Midbrain (tissue), 1 donor: ENCODE data around the gene PTPRG.

Experiments
- DNase-seq: peaks from one replicate; lab custom pipeline; 2025; lab: John Stamatoyannopoulos, UW

The PTPRG gene

DNA sequence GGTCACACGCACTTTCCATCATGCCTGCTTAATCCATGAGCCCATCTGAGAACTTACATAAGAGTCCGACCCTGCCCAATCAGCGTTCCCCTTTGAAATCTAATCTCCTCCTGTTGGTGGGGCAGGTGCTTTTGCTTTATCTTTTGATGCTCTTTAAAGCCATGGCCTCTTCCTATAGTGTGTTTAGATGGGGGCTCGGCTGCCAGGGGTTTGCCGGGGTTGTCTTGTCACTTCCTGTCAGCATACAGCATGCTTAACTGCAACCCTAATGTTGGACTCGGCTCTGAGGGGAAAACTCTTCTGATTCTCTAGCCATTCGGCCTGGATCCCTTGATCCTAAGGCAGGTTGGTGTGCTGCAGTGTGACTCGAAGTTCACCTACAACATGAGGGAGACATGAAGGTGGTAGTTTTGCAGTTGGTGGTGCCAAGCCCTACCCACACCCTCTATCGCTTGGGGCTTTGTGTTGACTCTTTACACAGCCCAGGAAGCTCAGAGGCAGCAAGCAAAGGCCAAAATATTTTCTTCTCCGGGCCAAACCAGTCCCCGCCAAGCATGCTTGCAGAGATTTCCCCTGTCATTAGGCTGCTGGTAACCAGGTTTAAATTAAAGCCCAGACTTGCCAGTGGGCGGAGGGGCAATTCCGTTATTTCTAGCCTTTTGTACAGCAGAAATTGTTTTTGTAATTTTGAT is 593.2 kb downstream of the PTPRG start:
- DNase-seq, result no peak

DNA sequence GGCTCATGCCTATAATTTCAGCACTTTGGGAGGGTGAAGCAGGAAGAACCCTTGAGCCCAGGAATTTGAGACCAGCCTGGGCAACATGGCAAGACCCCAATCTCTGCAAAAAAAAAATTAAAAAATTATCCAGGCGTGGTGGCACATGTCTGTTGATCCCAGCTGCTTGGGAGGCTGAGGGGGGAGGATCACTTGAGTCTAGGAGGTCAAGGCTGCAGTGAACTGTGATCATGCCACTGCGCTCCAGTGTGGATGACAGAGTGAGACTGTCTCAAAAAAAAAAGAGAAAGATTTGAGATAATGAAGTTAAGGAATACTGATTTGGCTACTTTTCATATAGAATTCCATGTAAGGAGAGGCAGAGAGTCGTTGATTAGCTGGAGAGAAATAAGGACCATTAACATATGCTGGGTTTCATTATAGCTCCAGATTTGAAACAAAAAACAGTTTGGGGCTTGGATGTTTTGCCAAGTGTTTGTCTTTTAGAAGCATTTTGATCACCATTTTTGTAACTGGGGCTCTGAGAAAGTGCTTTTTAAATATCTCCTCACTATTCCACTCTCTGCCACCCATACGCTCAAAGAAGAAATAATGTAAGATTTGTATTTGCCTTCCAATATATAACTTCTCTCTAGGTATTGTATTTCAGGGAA is 597.8 kb downstream of the PTPRG start:
- no peak for DNase-seq

DNA sequence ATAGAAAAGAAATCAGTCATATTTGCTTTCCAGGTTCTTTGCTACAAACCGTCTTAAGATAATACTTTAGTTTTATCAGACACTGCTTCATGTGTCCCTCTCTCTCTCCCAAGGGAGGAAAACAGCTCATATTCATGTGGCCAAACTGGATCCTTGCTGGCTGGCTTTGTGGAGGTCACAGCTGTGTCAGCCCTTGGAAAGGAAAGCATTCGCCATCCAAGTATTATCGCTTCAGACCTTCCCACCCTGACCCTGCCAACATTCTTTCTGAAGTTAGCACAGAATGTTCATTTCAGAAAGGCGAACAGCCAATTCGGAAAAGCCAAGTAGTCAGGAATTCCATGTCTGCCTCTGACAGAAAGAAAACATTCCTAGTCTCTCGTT is 598.3 kb downstream of the PTPRG start:
- no peak for DNase-seq

DNA sequence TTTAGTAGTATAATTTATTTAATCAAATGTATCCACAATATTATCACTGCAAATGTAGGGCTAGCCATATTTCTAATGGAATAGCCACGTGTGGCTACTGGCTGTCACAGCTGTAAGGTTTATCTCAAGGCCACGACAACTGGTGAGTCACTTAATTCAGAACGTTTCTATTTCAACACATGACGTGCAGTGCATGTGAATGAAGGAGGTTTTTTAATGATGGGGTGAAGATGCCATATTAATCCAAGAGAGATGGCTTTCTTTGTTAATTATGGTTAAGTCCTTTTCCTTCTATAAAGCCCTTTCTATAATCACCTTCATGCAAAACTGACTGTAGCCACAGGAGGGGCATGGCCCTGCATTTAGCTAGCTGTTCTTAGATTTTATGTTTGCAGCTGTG is 600.0 kb downstream of the PTPRG start:
- no peak for DNase-seq

DNA sequence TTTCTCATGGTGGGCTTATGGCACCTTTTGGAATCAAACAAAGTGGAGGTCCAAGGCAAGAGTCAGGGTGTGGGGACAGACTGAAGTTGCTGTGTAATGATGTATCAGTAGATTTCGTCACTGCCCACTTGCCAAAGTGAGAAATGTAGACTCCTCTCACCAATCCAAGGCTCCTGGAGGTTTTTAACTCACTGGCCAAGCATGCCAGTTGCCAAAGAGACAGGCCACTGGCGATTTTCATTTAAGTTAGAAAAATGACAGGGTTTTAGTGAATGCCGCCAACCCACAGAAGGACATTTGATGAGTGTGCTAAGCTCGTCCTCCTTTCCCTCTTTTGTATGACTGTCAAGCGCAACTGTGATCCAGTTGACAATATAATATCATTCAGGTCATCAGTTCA is 602.8 kb downstream of the PTPRG start:
- DNase-seq, result no peak

DNA sequence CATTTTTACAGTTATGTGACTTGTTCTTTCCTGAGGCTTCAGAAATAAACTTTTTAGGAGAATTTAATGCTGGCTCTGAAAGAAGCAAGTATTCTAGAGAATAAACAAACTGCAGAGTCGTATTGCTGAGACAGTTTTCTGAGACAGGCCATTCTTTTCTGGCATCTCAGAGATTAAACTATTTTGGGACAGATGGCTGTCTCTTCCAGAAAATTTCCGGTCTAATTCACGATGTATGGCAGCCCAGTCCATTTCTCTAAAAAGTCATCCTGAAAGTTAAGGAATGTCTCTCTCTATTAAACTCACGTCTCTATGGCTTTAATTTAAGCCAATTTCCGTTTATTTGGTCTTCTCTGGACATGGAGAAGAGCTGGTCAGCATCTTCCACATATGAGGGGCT is 603.4 kb downstream of the PTPRG start:
- DNase-seq, result no peak

DNA sequence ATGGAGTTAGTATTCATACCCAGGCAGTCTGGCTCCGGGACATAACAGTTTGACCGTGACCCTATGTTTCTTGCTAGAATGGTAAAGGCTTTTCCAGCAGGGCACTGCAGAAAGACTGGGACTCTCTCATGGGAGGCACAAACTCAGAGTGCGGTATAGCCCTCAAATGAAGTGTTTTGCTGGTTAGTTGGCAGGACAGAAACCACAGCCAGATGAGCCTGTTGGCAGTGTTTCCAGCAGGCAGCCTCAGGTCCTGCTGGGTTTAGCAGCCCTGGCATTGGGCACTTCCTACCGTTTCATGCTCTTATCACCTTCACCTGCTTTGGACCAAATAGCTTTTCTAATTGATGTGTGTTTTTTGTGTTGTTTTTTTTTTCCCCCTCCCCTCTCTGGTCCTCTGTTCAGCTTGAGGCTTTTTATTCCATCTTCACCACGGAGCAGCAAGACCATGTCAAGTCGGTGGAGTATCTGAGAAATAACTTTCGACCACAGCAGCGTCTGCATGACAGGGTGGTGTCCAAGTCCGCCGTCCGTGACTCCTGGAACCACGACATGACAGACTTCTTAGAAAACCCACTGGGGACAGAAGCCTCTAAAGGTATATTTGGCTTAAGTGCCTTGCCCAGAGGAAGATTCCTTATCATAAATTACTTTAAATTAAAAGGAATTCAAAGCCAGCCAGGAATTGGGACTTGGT is 606.3 kb downstream of the PTPRG start:
- no peak for DNase-seq

DNA sequence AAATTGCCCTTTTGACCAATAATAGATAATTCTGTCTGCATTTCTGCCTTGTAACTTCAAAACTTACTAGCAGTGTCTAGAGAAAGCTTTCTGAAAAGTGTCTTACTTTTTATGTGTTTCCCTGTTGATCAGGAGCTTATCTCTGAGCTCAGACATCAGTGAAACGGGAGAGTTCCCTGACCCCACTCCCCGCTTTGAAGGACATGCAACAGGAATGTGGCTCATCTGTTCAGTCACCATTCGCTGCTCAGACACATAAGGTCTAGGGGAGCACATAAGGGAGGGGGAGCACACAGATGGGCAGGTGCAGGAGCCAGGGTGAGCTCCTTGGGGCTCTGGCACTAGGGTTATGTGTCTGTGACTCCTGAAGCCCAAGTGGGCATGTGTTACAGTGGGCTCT is 607.0 kb downstream of the PTPRG start:
- no peak for DNase-seq

DNA sequence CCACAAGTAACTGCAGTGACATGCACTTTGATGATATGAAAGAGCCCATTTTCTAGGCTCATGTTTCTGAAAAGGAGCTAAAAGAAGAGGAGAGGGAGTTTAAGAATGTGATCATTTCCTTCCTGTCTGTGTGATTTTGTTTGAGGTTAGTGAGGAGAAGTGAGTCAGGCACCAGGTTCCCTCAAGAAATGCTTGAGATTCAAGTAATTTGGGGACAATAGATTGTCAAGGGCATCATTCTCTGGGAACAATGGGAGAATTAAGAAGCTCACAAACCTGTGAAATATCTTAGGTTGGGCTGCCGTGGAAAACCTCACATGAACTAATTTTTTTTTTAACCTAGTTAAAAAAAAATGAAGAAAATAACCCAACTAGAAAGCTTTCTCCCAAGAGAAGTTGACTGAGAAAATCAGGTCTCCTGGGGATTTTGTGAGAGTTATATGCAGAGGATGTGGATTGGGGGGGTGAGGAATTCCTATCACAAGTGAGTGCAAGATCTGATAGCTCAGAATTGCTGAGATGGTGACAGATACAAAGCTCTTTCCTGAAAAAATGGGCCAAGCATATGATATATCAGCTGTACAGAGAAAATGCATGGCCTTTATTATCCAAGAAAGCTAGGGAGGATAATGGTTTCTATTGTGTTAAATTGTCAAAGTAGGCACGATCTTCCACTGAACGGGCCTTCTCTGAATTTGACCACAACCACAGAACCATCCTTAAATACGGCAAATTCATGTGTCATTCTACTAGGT is 608.7 kb downstream of the PTPRG start:
- no peak for DNase-seq

DNA sequence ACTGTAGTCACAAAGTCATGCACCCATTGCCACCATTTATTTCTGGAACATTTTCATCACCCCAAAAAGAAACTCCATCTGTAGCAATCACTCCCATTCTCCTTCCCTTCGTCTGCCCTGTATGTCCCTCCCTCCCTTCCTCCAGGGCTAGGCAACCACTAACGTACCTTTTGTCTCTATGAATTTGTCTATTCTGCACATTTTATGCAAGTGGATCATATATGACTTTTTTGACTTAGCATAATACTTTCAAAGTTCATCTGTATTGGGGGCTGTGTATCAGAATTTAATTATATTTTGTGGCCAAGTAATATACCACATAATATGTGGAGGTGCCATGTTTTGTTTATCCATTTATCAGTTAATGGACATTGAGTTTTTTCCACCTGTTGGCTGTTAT is 610.4 kb downstream of the PTPRG start:
- DNase-seq, result no peak

DNA sequence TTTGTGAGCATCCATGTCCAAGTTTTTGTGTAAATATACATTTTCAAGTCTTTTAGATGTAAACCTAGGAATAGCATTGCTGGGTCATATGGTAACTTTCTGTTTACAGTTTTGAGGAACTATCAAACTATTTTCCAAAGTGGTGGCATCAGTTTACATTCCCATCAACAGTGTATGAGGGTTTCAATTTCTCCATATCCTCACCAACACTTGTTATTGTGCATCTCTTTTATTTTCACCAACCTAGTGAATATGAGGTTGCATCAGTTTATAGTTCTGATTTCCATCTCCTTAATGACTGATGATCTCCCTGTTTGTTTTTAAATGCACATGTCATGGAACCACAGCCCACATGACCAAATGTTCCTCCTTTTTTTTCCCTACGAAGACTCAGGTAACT is 610.8 kb downstream of the PTPRG start:
- DNase-seq, result no peak

DNA sequence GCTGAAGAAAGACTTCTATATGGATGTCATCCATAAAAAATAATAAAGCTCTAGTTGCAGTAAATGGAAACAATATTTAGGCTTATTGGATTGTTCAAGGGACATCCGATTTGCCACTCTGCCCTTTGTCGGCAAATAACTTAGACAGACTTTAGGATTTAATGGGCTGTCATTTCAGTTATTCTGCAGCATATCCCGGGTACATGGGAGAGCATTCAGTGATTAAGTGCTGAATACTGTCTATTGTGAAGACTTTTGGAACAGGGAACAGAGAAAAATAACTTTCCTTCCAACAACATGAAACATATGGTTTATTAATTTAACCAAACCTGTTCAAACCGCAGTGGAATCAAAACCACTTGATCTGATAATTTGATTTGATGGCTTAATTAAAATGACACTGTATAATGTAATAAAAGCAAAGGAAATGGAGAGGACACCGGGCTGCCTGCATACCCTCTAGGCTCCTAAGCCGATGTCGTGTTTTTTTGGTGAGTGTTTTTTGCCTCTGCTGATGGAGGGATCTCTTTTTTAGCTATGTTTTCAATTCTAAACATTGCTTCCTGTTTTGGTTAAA is 612.7 kb downstream of the PTPRG start:
- no peak for DNase-seq

DNA sequence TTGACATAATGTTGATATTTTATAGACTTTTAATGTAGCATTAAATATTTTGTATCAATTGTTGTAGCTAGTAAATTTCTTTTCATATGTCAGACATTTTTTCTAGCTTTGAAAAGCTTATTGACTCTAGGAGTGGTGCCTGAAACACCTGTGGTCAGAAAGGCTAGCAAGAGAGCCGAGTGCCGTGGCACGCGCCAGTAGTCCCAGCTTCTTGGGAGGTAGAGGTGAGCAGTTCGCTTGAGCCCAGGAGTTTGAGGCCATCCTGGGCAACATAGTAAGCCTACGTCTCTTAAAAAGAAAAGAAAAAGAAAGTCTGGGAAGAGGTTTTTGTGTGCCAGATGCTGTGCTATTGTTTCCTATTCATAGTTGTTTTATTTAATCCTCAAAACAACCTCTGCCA is 613.8 kb downstream of the PTPRG start:
- no peak for DNase-seq

DNA sequence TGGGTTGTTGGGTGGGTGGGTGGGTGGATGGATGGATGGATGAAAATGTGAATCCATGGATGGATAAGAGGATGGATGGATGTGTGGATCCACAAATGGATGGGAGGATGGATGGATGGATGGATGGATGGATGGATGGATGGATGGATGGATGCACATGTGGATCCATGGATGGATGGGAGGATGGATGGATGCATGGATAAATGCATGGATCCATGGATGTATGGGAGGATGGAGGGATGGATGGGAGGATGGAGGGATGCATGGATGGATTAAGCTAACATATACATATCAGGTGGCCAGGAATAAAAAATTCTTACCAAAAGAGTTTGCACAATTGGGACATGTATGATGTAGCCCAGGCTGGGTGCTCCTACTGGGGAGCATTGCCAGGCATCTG is 616.7 kb downstream of the PTPRG start:
- DNase-seq, result no peak

DNA sequence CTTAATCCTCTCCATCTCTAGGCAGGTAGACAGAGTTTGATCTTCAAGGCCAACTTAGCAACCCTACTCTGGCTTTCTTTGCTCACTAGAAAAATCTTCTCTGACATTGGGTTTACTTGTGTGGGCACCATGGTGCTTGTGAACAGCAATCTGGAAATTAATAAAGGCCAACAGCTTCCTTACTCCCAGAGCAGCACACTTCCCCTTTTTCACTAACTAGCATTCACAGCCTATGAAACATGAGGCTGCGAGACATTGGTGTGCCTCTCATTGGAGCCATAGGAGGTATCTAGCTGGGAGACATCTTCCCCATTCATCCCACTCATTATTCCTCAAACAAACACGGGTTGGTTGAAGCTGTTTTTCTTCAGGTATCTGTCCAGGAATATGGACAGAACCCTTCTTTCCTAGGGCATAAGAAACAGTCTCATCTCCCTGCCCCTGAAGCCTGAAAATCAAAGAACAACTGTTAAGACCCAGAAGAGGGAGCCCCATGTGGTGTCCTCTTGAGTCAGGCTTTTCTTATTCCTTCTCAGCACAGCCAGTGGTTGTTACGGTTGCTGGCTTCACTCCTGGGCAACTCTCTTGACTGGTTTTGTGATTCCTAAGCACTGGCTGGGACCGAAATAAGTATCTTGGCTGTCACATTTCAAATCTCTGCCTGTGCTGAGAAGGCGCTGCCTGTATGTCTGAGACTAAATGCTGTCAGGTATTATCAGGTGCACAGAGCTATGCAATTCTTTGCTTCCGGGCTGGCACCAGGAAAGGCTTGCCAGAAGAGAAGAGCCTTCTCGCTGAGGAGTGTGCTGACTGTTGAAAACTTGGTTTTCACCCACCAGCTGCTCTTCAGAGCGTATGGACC is 617.6 kb downstream of the PTPRG start:
- no peak for DNase-seq

DNA sequence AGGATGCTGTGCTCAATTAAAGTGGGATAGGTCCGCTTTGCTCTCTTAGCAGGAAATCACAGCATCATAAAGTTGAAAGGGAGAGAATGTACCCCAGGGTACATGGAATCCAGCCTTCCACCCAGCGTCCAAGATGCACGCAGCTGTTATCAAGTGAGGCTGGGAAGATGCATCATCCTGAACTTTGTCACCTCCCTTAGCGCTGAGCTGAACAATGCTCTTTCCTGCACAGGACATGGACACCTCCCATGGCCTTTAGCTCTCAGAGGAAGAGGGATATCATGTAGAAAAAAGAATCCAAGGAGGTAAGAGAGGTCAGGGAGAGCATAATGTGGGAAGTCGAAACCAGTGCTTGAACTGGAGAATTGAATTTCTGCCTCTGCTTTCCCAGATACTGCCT is 619.1 kb downstream of the PTPRG start:
- no peak for DNase-seq

DNA sequence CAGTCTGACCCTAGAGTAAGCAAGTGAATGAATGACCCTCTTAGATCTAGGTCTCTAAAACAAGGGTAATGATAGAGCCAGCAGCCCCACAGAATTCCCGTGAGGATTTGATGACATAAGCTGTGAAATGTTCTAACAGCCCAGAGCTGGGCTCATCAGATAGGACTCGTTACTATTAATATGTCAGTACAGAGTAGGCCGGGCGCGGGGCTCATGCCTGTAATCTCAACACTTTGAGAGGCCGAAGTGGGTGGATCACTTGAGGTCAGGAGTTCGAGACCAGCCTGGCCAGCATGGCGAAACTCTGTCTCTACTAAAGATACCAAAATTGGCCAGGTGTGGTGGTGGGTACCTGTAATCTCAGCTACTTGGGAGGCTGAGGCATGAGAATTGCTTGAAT is 621.7 kb downstream of the PTPRG start:
- no peak for DNase-seq

DNA sequence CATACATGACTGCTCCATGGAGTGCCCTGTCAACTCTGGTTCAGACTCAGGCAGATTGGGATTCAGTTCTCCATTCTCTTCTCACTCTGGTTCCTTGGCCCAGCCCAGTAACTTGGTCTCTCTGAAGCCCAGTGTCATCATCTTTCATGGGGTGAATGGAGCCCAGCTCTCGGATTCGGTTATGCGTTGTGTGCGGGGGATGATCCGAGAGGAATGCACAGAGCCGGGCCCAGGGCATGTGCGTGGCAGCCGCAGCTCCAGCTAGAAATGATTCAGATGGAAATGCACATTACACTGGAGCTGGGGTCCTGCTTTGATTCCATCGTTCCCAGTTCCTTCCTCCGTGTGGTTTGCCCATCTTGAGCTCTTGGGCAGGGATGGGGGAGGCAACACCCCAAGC is 622.6 kb downstream of the PTPRG start:
- DNase-seq, result no peak

DNA sequence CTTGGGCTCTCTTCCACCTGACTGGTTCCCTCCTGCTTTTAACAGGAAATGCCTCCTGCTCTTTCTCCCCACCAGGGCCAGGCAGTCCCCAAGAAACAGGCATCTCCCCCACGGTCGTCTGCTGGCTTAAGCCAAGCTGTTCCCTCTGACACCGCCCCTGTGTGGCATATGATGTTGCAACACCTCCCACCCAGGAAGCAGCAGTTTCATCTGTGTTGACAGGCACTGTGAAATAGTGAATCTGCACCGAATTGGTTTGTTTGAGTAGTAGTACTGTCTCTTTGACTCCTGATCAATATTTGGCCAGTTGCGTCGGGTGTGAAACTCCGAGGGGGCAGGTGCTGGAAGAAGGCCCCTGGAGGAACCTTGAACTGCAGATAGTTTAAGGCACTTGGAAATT is 623.2 kb downstream of the PTPRG start:
- DNase-seq, result no peak

DNA sequence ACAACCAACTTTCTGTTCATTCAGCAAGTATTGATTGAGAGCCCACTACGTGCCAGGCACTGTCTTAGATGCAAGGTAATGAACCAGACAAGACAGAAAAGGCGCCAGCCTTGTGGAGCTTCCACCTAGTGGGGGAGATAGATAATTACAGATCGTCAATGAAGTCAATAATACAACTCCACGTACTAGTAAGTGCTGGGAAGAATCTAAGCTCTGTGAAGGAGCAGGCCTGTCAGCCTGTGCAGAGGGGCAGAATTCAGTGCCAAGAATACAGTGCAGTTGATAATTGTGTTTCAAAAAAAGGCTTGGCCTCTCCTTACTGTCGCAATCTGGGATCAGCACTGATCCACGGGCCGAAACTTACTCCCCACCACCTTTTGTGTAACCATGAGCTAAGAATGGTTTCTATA is 625.7 kb downstream of the PTPRG start:
- no peak for DNase-seq

DNA sequence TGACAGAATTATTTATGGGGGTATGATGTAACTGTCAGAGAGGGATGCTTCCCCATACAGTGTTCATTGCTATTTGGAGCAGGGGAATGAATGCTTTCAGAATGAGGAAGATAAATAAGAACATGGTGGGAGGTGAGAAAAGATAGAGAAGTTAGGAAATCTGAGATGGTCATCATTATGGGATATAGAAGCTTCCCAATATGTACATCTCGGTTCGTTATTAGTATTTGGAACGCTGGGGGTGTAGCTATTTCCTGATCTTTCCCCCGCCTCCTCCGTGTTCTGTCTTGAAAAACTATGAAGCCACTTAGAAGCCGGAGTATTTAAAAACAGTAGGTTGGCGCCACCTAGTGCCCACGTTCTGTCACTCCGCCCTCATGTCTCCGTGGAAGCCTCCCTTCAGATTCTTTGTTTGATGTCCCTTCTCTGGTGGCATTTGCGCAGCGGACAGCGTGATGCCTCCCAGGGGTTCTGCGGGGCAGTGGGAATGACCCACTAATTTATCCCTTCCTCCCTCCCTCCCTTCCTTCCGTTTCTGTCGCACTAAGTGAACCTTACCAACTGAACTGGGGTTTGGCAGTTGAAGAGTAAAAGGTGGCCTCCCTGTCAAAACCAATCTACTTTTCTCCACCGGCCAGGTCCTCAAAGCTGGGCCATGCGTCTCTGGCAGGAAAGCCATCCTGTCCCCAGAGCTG is 627.5 kb downstream of the PTPRG start:
- DNase-seq, result peak; percentile 77
